NCI-H2107 (cell line): ENCODE results near the gene CHD2.
"Not testable (repeated sequence)": the region's sequence is repeated elsewhere in the genome, so short reads cannot be mapped to it uniquely, and the experiment has no call there.

Source experiments
- DNase-seq: peaks from one replicate; lab custom pipeline; 2025; lab: John Stamatoyannopoulos, UW

The CHD2 gene

DNA sequence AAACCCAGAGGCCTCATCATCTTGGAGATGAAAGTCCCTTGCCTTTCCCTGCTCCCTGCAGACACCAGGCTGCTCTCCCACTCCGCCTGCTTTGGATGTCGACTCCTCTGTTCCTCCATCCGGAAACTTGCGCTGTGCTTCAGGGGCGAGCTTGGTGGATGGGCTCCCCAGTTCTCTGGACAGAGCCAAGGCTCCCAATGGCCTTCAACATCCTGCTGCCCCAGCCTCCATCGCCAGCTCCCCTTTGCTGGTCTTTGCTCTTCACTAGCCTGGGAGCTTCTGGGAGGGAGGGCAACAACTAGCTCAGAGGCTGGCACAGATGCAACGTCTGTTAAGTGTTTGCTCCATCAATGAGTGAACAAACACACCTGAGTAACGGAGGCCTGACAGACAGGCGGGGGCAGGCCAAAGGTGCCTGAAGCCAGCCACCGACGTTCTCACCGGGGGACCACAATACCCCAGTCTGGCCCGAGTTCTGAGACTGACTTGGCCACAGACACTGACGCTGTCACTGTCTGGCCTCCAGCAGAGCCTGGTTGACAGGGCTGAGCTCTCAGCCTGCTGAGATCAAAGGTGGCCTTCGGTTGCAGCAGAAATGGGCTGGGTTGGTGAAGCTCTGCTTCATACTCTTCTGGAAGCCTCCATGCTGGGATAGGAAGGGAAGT is 149.9 kb downstream of the CHD2 start:
- no peak for DNase-seq

DNA sequence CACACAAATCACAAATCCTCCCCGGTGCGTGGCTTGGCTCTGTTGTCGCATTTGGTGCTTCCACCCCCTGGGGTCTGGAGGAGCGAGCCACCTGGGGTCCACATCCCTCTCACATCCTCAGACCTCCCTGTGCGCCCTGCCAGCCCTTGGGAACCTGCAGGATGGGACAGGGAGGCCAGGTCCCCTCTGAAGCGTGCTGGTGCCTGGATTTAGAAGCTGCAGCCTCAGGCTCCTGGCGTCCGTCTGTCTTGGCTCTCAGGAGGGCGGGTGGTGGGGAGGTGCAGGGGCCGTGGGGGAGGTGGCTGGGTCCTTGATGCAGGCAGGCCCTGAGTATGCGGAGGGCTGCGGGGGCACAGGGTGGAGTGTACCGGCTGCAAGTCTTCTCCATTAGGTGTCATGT is 150.5 kb downstream of the CHD2 start:
- DNase-seq = no peak

DNA sequence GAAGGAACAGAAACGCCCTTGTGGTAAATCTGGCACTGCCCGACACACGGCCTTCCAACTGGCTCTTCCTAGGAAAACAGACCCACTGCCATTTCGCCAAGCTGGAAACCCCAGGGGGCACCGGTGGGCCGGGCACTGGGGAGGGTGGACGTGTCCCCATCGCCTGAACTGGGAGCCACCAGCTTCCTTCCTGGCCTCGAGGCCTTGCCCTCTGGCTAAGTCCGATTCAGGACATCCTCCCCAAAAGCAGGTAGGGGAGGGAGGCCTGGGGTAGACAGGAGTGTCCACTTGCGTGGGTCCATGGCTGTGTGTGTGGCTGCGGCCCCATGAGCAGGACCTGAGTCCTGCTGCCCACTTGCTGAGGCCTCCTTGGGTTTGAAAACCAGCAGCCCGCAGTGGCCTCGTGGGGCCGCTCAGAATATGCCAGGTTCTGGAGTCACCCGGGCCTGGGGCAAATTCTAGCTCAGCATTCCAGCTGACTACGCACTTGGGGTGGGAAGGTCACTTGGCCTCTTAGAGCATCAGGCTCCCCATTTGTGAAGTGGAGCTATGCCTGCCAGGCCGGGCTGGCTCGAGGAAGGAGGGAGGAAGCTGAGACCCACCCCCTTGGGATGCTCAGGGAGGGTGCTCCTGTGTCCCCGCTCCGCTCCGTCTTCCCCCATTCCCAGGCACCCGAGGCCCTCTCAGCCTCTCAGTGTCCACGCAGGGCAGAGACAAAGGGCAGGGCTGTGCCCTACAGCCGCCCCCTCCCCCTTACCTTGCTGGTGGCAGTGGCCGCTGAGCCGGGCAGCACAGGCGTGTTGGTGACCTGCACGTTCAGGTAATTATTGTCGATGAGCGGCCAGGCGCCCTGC is 151.3 kb downstream of the CHD2 start:
- DNase-seq = no peak

DNA sequence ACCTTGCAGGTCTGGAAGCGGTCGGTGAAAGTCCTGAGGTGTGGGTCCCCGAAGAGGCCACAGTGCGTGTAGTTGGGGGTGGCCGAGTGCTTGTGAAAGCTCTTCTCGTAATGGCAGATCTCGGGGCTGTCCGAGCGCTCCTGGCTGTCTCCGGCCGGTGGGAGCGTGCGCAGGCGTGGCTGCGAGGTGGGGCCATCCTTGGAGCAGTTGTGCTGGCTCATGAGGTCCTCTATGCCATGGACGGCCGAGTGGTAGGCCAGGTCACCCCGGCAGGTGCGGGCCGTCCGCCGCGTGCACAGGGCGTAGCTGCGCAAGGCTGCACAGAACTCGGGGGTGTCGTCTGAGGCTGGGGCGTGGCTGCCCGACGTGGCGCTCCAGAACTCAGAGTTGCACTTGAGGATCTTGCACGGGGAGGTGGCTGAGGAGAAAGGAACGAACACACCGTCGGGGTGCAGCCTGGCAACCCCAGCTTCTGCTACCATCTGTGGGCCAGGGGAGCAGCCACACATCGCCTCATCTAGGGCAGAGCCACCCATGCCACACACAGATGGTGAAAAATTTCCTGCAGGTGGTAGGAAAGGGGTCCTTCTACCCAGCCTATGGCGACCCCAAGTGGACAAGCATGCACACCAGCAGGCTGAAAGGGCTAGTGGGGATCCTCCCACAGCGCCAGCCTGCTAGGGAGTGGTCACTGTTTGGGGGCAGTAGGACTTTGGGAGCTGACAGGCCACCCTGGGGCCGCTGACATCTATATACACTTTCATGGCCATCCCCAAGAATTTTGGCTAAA is 152.2 kb downstream of the CHD2 start:
- DNase-seq = no peak

DNA sequence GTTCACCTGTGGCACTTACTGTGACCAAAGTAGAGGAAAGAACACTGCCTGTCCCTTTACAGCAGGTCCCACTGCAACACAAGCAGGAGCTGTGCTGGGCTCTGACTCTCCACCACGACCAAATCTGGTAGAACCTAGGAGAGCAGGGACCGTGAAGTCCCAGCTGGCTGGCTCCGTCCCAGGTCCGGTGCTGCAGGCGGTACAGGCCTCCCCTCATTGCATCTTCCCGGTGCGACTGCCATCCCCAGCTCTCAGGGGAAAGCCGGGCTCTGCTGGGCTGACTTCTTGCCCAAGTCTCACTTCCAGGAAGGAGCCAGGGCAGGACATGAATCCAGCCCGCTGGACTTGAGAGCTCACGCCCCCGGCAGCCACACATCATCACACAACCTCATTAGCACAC is 155.1 kb downstream of the CHD2 start:
- no peak for DNase-seq

DNA sequence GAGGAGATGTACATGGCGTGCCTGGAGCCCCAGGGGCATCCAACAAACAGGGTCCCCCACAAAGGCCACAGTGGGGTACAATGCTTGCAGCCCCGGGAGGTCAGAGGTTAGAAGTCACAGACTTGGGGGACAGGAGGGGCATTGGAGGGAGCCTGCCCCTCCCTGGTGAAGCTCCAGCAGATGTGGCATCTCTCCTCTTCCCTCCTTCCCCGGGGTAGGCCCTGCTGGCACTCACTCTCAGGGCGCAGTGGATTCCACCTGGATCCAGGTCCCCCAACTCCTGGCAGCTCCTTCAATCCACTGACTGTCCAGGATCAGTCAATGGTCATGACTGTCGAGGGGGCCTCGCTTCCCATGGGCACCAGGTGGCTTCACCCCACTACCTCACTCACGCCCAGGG is 156.7 kb downstream of the CHD2 start:
- no peak for DNase-seq

DNA sequence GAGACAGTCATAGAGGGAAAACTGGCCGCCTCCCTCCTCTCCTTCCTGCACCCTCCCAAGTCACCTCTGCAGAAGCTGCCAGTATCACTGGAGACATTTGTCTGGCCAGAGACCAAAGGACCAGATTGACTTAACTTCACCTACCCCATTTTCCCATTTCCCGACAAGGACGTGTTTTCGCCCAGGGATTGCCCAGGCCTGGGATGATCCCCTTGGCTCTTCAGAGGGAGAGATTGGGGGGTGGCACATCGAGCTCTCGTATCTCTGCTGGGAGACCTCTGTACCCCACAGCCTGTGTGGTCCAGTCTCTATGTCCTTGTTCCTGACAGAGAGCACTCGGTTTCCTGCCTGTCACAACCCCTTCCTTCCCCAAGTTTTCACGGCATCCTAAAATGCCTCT is 157.5 kb downstream of the CHD2 start:
- no peak for DNase-seq

DNA sequence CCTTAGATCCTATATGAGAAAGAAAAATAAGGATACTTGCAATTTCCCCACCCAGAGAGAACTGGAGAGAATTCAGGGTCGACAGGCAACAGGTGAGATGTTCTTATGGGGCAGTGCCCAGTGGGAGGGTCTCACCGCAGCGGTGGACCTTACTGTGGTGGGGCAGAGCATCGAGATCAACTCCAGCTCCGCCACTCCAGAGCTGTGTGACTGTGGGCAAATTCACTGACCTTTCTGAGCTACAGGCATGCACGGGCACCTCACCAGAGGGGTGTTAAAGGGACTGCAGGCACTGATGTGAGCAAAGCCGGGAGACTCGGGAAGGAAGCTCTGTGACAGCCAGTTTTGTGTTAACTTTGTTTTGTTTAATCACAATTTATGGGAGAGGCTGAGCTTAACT is 158.0 kb downstream of the CHD2 start:
- no peak for DNase-seq

DNA sequence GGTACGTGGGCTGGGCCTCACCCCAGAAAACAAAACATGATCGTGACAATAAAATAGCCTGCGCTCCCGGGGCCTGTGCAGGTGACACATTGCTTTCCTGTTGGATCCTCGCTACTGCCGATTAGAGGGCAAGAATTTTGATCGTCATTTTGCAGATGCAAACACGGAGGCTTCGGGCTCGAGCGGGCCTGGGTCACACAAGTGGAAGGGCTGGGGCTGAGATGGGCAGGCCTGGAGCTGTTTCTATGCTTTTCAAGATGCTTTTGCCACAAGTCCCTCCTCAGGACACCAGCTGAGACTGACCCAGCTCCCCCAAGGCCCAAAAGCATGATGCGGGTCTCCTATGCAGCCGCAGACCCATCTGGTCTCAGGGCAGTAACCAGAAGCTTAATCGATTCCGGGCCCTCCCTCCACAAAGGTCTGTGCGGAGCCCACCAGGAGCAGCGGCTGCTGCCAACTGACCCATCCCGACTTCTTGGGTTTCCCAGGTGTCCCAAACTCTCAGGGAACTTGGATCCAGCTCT is 158.8 kb downstream of the CHD2 start:
- DNase-seq = no peak

DNA sequence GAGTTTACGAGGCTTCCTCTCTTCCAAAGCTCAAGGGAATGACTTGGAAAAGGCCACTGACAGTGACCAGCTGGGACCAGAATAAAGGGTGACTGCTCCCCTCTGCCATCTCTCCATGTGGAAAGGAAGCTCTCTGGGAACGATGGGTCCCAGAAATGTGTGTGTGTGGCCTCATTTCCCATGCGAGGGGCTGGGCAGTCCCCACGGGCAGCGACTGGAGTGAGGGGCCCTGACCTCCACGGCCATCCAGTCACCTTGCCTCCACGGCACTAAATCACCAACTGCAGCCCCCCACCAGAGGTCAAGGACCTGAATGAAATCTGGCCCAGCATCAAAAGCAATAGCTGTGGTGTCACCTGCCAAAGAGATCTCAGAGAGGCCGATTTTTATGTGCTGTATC is 159.3 kb downstream of the CHD2 start:
- DNase-seq = no peak

DNA sequence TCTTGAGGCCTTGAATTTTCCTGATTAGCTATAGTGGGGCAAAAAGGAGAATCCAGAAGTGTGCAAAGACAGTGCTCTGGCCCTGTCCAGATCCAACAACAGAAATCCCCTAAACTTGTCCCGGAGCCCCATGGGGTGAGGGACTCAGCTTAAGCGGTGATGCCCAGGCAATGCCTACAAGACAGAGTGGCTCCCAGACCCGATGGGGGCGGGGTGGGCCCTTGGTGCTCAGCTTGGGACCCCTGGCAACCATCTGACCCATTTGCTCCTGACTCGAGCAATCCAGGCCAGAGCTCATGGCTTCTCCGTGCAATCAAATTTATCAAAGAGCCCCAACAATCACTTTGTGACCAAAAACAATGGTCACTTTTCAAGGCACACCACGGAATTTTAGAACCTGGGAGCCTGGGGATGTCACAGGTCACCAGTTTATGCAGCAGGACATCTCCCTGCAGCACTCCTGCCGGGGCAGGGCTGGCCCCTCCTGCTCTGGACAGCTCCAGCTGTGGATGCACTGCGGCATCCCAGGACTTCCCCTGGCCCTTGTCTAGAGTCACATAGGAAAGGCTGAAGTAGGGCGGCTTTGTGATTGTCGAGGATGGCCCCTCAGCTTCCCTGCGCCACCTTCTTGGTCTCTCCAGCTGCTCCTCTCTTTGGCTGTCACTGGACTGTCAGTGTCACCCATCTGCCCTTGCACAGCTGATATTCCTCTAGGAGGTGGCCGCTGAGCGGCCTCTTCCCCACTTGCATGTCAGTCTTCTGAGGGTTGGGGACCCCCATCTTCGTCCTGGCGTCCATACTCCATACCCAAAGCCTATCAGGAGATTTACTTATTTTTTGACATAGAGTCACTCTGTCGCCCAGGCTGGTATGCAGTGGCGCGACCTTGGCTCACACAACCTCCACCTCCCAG is 160.5 kb downstream of the CHD2 start:
- no peak for DNase-seq

DNA sequence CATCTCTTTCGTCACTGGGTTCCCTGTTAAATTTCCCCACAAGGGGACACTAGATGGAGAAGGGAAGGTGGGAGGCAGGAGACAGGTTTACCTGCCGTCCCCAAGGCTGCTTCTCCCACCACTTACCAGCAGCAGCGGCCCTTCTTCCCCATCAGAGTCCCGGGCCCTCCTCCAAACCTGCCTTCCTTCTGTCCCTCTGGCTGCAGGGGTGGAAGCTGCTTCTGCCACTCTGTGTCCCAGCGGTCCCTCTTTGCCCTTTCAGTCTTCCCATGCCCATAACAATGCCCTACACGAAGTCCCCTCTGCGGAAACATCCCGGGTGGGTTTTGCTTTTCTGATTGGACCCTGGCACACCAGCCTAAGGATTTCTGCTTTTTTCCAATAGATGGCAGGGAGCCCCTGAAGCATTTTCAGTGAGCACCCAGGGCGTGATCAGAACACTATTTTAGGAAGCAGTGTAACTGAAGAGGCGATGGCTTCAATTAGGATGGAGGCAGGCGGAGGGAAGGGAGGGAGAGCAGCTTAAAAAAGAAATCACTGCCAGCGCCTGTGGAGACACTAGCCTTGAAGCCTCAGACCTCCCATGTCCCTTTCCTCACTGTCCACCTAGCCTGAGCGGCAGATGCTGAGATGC is 162.6 kb downstream of the CHD2 start:
- not testable (repeated sequence) for DNase-seq

DNA sequence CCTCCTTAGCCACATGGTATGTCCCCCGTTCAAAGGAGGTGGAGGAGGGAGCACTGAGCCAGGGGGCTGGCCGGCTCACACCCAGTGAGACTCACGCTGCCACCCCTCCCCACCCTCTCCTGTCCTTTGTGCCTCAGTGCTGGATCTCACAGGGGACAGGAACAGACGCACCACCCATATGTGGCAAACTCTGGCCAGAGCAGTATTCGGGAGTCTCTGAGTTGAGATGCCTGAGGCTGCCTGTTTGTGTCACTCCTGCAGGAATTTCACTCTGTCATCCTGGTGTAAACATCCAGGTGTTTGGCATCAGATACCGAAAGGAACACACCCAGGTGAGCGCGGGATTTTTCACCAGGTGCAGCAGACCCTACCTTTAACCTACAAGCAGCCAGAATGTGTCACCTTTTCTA is 163.1 kb downstream of the CHD2 start:
- DNase-seq = no peak

DNA sequence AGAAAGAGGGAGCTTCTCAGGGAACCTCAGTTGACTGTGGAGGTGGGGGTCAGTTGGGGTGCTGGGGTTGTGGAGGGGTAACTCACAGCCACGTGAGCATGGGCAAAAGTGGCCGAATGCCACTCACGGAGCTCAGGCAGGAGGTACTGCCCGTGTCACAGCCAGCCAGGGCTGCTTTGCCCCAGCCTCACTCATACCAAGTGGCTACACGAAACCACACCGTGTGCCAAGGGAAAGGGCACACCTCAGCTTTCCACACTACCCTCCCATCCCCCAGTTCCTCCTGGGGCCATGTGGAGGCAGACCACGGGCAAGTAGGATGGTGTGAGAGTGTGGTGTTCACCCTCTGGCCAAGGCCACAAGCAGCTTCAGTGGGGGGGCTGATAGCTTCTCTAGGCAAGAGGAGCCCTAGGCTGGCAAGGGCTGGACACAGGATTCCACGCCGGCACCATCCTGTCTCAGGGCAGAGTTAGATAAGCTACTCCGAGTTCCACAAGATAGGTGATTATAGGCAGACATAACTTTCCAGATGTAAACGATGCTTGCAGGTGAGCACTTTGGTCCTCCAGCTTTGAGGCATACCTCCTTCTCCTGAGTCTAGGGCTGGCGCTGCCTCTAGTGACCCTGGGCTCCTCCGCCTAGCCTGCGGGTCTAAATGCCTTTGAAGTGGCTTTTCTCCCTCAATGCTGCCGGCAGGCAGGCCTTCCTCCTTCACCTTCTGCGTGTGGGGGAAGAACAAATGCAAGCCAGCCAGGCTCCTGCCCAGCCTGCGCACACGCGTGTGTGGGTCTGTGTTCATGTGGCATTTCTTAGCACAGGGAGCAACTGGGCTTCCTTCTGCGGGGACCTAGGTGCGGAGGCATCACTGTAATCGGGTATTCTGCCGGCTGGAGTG is 163.9 kb downstream of the CHD2 start:
- DNase-seq = no peak

DNA sequence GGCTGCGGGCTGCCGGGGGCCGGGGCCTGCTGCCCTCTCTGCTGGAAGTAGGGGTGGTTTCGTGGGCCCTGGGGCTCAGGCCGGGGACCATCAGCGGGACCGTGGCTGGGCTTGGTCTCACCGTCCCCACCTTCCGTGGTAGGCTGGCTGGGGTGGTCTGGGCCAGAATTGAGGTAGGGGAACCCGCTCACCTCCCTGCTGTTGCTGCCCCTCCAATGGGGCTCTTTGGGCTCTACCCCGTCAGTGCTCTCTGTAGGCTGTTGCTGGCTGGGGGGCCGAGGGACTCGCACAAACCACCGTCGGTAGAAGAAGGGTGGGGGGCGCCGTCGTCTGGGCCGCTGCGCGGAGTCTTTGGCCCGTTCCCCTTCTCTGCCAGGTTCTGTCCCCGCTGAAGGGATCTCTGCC is 165.5 kb downstream of the CHD2 start:
- DNase-seq = no peak

DNA sequence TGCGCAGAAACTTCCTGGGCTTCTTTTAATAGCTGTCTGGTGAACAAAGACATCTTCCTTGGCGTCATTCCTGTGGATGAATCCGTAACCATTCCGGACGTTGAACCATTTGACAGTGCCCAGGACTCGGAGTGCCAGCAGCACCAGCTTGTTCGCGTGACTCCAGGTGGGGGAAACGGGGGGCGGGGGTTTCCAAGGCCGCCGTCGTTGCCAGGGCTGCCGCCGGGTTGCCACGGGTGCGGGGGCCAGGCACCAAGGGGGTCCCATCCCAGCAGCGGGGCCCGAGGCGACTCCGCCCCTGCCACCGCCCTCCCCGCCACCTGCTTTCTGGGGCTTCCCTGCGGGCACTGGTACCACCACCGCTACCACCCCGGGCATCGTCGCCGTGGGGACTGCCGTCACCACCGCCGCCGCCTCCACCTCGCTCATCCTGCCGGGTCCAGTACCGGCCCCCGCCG is 166.1 kb downstream of the CHD2 start:
- DNase-seq = no peak

DNA sequence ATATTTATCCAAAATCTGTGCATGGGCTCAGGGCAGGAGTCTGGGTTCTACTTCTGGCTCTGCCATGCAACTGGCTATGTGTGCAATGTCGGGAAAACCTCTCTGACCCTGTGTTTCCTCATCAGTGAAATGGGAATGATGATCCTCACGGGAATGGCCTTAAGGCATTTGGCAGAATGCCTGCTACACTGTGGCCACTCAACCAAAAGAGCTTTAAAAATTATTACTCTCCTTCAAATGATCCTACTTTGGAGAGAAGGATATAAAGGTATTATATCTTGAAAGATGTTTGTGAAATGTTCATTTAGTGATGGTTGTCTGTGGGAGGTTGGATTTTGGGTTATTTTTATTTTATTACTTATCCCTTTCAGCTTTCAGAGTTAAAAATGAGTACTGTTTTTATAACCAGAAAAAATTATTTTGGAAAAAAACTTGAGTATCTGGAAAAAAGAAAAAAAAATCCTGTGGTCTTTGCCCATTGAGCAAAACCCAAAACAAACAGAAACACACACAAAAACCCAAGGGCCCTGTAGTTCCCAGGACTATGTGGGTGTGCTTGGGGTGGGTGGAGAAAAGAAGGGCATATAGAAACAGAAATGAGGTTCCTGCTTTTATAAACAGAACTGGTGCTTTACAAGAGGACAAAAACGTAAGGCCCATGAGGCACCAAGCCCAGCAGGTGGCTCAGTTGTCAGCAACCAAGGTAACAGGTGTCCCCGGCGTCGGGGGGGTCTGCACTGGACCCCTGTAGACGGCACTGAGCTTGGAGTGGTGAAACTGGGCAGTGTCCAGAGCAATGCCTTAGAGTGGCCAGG is 166.9 kb downstream of the CHD2 start:
- no peak for DNase-seq

DNA sequence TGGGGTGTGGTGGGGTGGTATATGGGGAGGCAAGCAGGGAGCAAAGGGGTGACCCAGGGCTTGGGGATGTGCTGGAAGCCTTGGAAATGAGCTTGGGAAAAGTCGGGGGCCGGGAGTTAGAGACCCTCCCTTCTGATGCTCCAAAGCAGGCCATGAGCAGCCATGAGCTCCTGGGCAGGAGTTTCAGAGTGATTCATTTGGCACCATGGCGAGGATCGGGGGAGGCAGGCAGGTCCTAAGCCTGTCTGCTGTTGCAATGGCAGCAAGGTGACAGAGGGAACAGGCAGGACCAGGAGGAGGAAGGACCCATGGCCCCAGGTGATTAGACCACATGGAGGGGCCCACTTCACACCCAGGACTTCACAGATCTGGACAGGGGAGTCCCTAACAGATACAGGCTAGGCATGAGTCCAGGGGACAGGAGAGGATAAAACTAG is 167.5 kb downstream of the CHD2 start:
- no peak for DNase-seq
